GM12878 (cell line): ENCODE data around the gene AP3M1.

Source experiments
- CTCF ChIP-seq, 3 experiments: IDR thresholded peaks in 2 of 3; conservative IDR thresholded peaks in 1 of 3; 2 replicates each; pipeline ENCODE4 v1.5.1; 2011; ENCODE audit warnings: low read depth in 3 of 3, low read length in 3 of 3, mild to moderate bottlenecking in 3 of 3, control low read depth in 2 of 3, moderate library complexity in 2 of 3, inconsistent platforms in 1 of 3, mixed read lengths in 1 of 3; ENCODE audit not compliant: control insufficient read depth in 2 of 3, insufficient read depth in 1 of 3; ENCODE audit errors: extremely low read depth in 1 of 3
- MLLT1 ChIP-seq: fragments of 450-650 bp; IDR thresholded peaks from 2 replicates; pipeline ENCODE4 v1.6.1; 2016; ENCODE audit warnings: mild to moderate bottlenecking
- PBX3 ChIP-seq: IDR thresholded peaks from 2 replicates; pipeline ENCODE4 v1.6.1; 2011; ENCODE audit warnings: mild to moderate bottlenecking, low read depth, low read length, moderate library complexity; ENCODE audit not compliant: insufficient replicate concordance
- ZNF384 ChIP-seq: IDR thresholded peaks from 2 replicates; pipeline ENCODE4 v1.6.1; 2012; ENCODE audit warnings: low read depth, mild to moderate bottlenecking, low read length, improper control_type of control experiment, borderline replicate concordance

GRCh38 chr10:74189999-74190421 is 39.4 kb upstream of the AP3M1 start:
- TF ChIP-seq CTCF (IDR thresholded peaks at IDR 0.05 in 2 of 3, conservative IDR thresholded peaks at IDR 0.05 in 1 of 3; ENCODE audit: control insufficient read depth in 2 of 3, extremely low read depth in 1 of 3, insufficient read depth in 1 of 3, low read depth in 3 of 3, low read length in 3 of 3), result no peak
- no peak for TF ChIP-seq MLLT1
- no peak for TF ChIP-seq PBX3
- TF ChIP-seq ZNF384, result 0 out of 2 replicates have a peak, but pooled peaks have one; percentile 13
